ENCODE measurements around the gene TMEM239.

The TMEM239 gene

GRCh38 chr20:2837221-2837960 lies 21.2 kb downstream of the TMEM239 start:
- DNase-seq (ENCODE audit: low spot score): no peak
- no peak for TF ChIP-seq CTCF (IDR thresholded peaks at IDR 0.05; ENCODE audit: poor library complexity, severe bottlenecking)
- Histone ChIP-seq H3K9me3 (ENCODE audit: severe bottlenecking) (no peaks in the 10 kb centered on the region), H3K27me3 (ENCODE audit: insufficient read depth, poor library complexity, severe bottlenecking) (no peaks in the 10 kb centered on the region), H3K27ac (ENCODE audit: poor library complexity, severe bottlenecking) (no peak overlapping the region), H3K36me3 (ENCODE audit: low read depth) (peaks cover 10% of the 10 kb centered on the region), H3K4me3 (ENCODE audit: severe bottlenecking) (no peak overlapping the region), H3K4me1 (ENCODE audit: insufficient read depth, poor library complexity, severe bottlenecking) (peaks cover 7% of the 10 kb centered on the region)
- no peak for ATAC-seq (ENCODE audit: low read depth)

- no peak overlapping the region for H3K4me3 ChIP-seq (ENCODE audit: severe bottlenecking)
- H3K36me3 ChIP-seq (ENCODE audit: low read depth): peaks cover 10% of the 10 kb centered on the region
- no peaks in the 10 kb centered on the region for H3K9me3 ChIP-seq (ENCODE audit: severe bottlenecking)
- H3K4me1 ChIP-seq (ENCODE audit: insufficient read depth, poor library complexity, severe bottlenecking): peaks cover 4% of the 10 kb centered on the region
- H3K27me3 ChIP-seq (ENCODE audit: insufficient read depth, poor library complexity, severe bottlenecking): no peaks in the 10 kb centered on the region
- no peak for TF ChIP-seq CTCF (IDR thresholded peaks at IDR 0.05; ENCODE audit: poor library complexity, severe bottlenecking)
- ATAC-seq (ENCODE audit: low read depth) (no peak), DNase-seq (ENCODE audit: low spot score) (peak; percentile 49)
- no peak overlapping the region for H3K27ac ChIP-seq (ENCODE audit: poor library complexity, severe bottlenecking)
Measured at GRCh38 chr20:2838170-2838797, 22.1 kb downstream of the TMEM239 start.

GRCh38 chr20:2838847-2839671 lies 22.9 kb downstream of the TMEM239 start:
- DNase-seq (ENCODE audit: low spot score) (no peak), ATAC-seq (ENCODE audit: low read depth) (no peak)
- Histone ChIP-seq H3K4me3 (ENCODE audit: severe bottlenecking) (no peak overlapping the region), H3K9me3 (ENCODE audit: severe bottlenecking) (no peaks in the 10 kb centered on the region), H3K36me3 (ENCODE audit: low read depth) (peaks cover 10% of the 10 kb centered on the region), H3K27ac (ENCODE audit: poor library complexity, severe bottlenecking) (no peak overlapping the region), H3K27me3 (ENCODE audit: insufficient read depth, poor library complexity, severe bottlenecking) (no peaks in the 10 kb centered on the region), H3K4me1 (ENCODE audit: insufficient read depth, poor library complexity, severe bottlenecking) (peaks cover 4% of the 10 kb centered on the region)
- TF ChIP-seq CTCF (IDR thresholded peaks at IDR 0.05; ENCODE audit: poor library complexity, severe bottlenecking): no peak

- ATAC-seq (ENCODE audit: low read depth): no peak
- DNase-seq (ENCODE audit: low spot score): no peak
- no peak for TF ChIP-seq CTCF (IDR thresholded peaks at IDR 0.05; ENCODE audit: poor library complexity, severe bottlenecking)
- Histone ChIP-seq H3K36me3 (ENCODE audit: low read depth) (peaks cover 10% of the 10 kb centered on the region), H3K27ac (ENCODE audit: poor library complexity, severe bottlenecking) (peak overlapping the region; percentile 38), H3K27me3 (ENCODE audit: insufficient read depth, poor library complexity, severe bottlenecking) (no peaks in the 10 kb centered on the region), H3K4me1 (ENCODE audit: insufficient read depth, poor library complexity, severe bottlenecking) (peaks cover 4% of the 10 kb centered on the region), H3K4me3 (ENCODE audit: severe bottlenecking) (peak overlapping the region; percentile 70), H3K9me3 (ENCODE audit: severe bottlenecking) (no peaks in the 10 kb centered on the region)
Measured at GRCh38 chr20:2839732-2840137, 23.6 kb downstream of the TMEM239 start.

Data from RWPE2 (cell line).